Activated naive CD4-positive, alpha-beta T cell treated with anti-CD3 and anti-CD28 coated beads for 36 hours (primary cell): ENCODE results near the gene GNPTG. TPM values are rescaled to one million over a fixed set of nuclear protein-coding genes. Genes with fewer than 3 reads are reported as not detected.

Source experiments
- CTCF ChIA-PET: fragments of 350-600 bp; sonication (Branson Sonifier 250); formaldehyde crosslinking; loops from one replicate; lab custom pipeline; 2021; ENCODE audit warnings: antibody characterized with exemption; lab: Charles Lee
- DNase-seq: peaks from one replicate; pipeline ENCODE4 v3.0.0-alpha.2; 2020
- H3K27ac Mint-ChIP-seq: one replicate; pipeline ENCODE4 v1.8.0; 2021; ENCODE audit warnings: mild to moderate bottlenecking, mixed read lengths
- H3K27me3 Mint-ChIP-seq: one replicate; pipeline ENCODE4 v1.8.0; 2021; ENCODE audit warnings: low read depth, mixed read lengths
- H3K36me3 Mint-ChIP-seq: one replicate; pipeline ENCODE4 v1.8.0; 2021; ENCODE audit warnings: low read depth, mixed read lengths
- H3K4me1 Mint-ChIP-seq: one replicate; pipeline ENCODE4 v1.8.0; 2021; ENCODE audit warnings: low read depth, mixed read lengths
- H3K4me3 Mint-ChIP-seq: one replicate; pipeline ENCODE4 v1.8.0; 2021; ENCODE audit warnings: mild to moderate bottlenecking, moderate library complexity, mixed read lengths
- H3K9me3 Mint-ChIP-seq: one replicate; pipeline ENCODE4 v1.8.0; 2021; ENCODE audit warnings: mixed read lengths
- intact Hi-C: fragments of 100-400 bp; cut with micrococcal nuclease; formaldehyde crosslinking; loops from one replicate; pipeline ENCODE4 v1.15.1; 2023
- total RNA-seq, 2 experiments: library from RNA; stranded (reverse); gene quantifications; one replicate each; pipeline ENCODE4 v1.2.3, GENCODE V29; 2021

The GNPTG gene
- total RNA-seq, 2 experiments from 2014 or later = 15.9 to 17.3 TPM

- H3K4me1 Mint-ChIP-seq = no peaks in the 10 kb centered on the region
- no peaks in the 10 kb centered on the region for H3K27me3 Mint-ChIP-seq
- CTCF ChIA-PET = interaction anchor here (0.6 to 1.1 kb wide), 2 partner anchors 12 to 33 kb away, joined by 3 read pairs; no protein-coding TSS in a partner anchor
- no peaks in the 10 kb centered on the region for H3K9me3 Mint-ChIP-seq
- intact Hi-C loops = no loop called here
- no peak overlapping the region for H3K4me3 Mint-ChIP-seq
- H3K36me3 Mint-ChIP-seq = peaks cover 5% of the 10 kb centered on the region
- H3K27ac Mint-ChIP-seq = no peak overlapping the region
- DNase-seq = no peak
These were observed 20.7 kb downstream of the GNPTG start for GRCh38 chr16:1372292-1372950.

DNA sequence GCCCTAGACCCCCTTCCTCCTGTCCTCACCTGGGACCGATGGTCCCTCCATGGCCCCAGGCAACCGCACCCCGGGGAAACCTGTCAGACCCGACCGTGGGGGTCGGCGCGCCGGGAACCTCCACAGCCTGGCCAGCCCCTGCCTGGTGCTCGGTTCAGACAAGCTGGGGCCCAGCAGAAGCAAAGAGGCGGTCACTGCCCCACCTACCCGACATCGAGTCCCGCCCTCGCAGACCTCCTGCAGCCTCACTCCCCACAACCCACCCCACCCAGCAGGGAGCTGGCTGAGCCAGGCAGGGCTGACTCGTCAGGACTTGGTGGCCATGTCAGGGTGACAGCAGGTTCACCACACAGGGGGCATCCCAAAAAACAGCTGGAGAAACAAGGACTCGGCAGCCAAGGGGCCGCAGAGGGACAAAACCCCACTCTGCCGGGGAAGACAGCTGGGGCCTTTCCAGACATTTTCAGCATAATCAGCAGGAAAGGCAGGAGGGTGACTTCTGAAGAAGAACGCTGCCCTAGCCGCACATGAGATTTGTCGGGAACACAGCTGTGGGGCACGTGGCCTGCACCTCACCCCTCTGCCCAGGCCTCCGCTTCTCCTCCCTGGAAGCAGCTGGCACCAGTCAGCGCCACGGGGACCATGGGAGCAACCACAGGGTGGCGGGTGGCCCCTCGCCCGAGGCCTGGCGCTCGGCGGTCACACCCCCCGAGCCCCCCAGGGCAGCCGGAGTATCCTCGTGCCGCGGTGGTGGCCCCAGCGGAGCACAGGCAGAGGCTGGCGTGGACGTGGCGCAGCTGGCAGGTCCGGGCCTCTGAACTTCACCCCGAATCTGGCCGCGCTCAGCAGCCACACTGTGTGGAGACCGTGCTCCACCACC, 22.9 kb downstream of the GNPTG start:
- intact Hi-C loops = loop anchor here (5.0 kb wide), 1 partner anchor 38 kb away; the partner anchor contains the start of gene UNKL
- CTCF ChIA-PET = no interaction called here
- Mint-ChIP-seq H3K27me3 (no peaks in the 10 kb centered on the region), H3K4me1 (peaks cover 14% of the 10 kb centered on the region), H3K4me3 (no peak overlapping the region), H3K27ac (no peak overlapping the region), H3K36me3 (peaks cover 4% of the 10 kb centered on the region), H3K9me3 (no peaks in the 10 kb centered on the region)
- DNase-seq = no peak

GRCh38 chr16:1375298-1375640, 23.5 kb downstream of the GNPTG start:
- Mint-ChIP-seq H3K4me3 (no peak overlapping the region), H3K9me3 (no peaks in the 10 kb centered on the region), H3K36me3 (peaks cover 4% of the 10 kb centered on the region), H3K27ac (no peak overlapping the region), H3K4me1 (peaks cover 17% of the 10 kb centered on the region), H3K27me3 (no peaks in the 10 kb centered on the region)
- CTCF ChIA-PET = no interaction called here
- no peak for DNase-seq
- intact Hi-C loops = loop anchor here (5.0 kb wide), 1 partner anchor 37 kb away; the partner anchor contains the start of gene UNKL

GRCh38 chr16:1375741-1376410, 24.1 kb downstream of the GNPTG start:
- CTCF ChIA-PET = no interaction called here
- Mint-ChIP-seq H3K27ac (no peak overlapping the region), H3K4me3 (no peak overlapping the region), H3K9me3 (no peaks in the 10 kb centered on the region), H3K4me1 (peaks cover 17% of the 10 kb centered on the region), H3K27me3 (no peaks in the 10 kb centered on the region), H3K36me3 (peaks cover 4% of the 10 kb centered on the region)
- no peak for DNase-seq
- intact Hi-C loops = loop anchor here (5.0 kb wide), 1 partner anchor 36 kb away; the partner anchor contains the start of gene UNKL

DNA sequence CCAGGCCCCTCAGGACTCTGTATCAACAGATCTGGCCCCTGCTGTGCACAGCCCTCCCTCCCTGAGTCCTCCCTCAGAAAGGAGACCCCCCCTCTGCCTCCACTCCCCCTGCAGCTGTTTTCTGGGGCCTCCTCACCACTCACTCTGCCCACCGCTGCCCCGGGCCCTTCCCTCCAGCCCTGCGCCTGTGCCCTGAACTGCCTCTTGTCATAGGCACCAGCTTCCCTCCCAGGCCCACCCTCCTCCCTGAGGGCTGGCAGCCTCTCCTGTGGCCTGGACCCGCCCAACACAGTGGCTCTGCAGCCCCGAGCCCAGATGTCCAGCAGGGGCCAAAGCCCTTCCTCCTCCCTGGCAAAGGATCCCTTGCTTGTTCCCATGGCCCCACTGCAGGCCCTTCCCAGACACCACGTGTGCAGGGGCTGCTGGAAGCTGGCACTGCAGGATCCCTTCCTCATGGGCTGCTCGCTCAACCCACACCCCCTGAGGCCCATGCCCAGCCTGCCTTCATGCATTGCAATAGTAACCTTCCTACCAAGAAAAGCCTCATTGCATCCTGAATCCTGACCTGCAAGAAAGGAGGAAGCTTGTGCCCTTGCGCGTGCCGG, 25.8 kb downstream of the GNPTG start:
- Mint-ChIP-seq H3K27ac (no peak overlapping the region), H3K36me3 (peaks cover 4% of the 10 kb centered on the region), H3K9me3 (no peaks in the 10 kb centered on the region), H3K27me3 (no peaks in the 10 kb centered on the region), H3K4me3 (peak overlapping the region; percentile 83), H3K4me1 (peaks cover 17% of the 10 kb centered on the region)
- CTCF ChIA-PET = interaction anchor here (1.6 kb wide), 1 partner anchor 9 kb away, joined by 8 read pairs; no protein-coding TSS in a partner anchor
- intact Hi-C loops = loop anchor here (2.0 to 5.0 kb wide), 4 partner anchors 35 to 405 kb away; partner anchors contain the start of genes NUBP2, SPSB3, UBE2I and UNKL
- no peak for DNase-seq

DNA sequence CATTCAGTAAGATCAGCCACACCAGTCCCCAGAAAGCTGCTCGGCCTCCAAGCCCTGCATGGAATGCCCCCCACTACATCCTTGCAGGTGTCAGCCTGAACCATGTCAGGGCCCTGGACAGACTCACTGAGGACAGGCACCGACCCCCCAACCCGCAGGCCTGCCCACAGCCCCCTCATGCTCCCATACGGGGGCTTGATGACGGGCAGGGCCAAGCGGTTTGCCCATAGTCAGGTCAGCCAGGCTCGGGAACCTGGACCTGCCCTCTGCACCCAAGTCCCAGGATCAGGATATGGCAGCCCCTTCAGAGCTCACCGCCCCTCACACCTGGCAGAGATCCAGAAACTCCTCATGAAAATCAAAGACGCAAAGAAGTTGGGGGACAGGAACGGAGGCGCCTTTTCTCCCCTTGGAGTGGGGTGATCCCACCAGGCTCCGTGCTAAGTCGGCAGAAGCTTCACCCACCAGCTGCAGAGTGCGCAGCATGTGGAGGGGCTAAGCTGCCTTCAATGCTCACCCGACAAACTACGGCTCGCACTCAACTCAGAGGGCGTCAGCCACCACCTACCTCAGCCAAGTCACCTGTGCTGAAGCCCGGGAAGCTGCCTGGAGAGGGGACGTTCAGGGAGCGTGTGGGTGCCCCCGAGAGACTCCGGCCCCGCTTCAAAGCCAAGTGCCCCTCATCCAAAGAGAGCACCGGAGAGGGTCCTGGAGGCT, 26.5 kb downstream of the GNPTG start:
- Mint-ChIP-seq H3K27me3 (no peaks in the 10 kb centered on the region), H3K9me3 (no peaks in the 10 kb centered on the region), H3K36me3 (peaks cover 4% of the 10 kb centered on the region), H3K4me1 (peaks cover 17% of the 10 kb centered on the region), H3K4me3 (peak overlapping the region; percentile 83), H3K27ac (peak overlapping the region; percentile 93)
- CTCF ChIA-PET = interaction anchor here (0.7 to 1.7 kb wide), 3 partner anchors 9 to 16 kb away, joined by 3 to 8 read pairs (median 5); no protein-coding TSS in a partner anchor
- DNase-seq = no peak
- intact Hi-C loops = loop anchor here (2.0 to 5.0 kb wide), 4 partner anchors 34 to 405 kb away; partner anchors contain the start of genes NUBP2, SPSB3, UBE2I and UNKL

DNA sequence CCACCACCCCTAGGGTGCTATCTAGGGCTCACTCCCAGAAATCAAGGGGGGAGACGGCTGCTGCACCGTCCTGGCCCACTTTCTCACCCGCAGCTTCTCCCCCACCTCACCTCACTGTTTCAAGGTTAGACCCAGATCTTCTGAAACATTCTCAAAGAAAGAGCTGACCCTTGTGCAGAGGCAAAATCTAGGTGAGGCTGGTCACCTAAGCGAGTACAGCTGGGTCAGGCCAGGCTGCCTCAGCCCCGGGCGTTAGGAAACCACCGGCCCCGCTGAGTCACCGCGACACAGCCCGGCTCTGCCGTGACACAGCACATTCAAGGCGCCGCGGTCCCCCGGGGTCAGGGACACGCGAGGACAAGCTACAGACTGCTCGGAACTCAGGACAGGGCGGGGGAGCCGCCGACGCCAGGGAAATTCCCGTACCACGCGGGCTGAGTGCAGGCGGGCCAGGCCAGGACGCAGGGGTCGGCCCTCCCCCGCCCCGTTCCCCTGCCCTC, 27.1 kb downstream of the GNPTG start:
- CTCF ChIA-PET = interaction anchor here (0.7 to 2.3 kb wide), 4 partner anchors 10 to 16 kb away, joined by 3 to 8 read pairs (median 5); no protein-coding TSS in a partner anchor
- intact Hi-C loops = loop anchor here (2.0 to 5.0 kb wide), 4 partner anchors 33 to 404 kb away; partner anchors contain the start of genes NUBP2, SPSB3, UBE2I and UNKL
- H3K27me3 Mint-ChIP-seq = no peaks in the 10 kb centered on the region
- H3K27ac Mint-ChIP-seq = peak overlapping the region; percentile 93
- no peaks in the 10 kb centered on the region for H3K9me3 Mint-ChIP-seq
- H3K4me1 Mint-ChIP-seq = peaks cover 17% of the 10 kb centered on the region
- H3K36me3 Mint-ChIP-seq = peaks cover 4% of the 10 kb centered on the region
- peak; percentile 82 for DNase-seq
- peak overlapping the region; percentile 83 for H3K4me3 Mint-ChIP-seq

DNA sequence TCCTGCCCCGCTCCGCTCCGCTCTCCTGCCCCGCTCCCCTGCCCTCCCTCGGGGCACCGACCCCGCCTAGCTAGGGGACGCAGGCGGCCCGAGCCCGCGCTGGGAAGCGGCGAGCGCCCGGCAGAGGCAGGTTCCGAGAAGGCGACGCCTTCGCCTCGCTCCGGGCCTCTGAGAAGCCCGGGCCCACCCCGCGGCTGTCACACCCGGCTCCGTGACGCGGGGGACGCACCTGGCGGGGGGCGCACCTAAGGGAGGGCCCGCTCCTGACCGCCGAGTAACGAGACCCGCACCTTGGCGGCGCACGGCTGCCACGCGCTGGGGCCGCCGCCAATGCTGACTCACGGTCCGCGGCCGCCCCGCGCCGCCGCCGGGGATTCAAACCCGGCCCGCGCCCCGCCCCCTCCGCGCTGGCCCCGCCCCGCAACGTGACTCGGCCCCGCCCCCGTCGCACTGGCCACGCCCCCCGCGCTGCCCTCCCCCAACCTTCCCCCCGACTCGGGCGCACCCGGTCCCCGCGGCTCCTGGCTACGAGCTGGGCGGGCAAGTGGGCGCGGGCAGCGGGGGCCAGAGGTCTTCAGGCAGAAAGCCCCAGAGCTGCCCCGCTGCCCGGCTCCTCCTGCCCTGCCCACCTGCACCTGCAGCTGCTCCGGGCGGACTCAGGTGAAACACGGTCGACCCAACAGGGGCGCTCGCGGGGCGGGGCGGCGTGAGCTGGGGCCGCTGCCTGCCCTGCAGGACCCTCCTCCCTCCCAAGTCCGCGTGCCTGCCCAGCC, 27.8 kb downstream of the GNPTG start:
- H3K27me3 Mint-ChIP-seq = no peaks in the 10 kb centered on the region
- H3K36me3 Mint-ChIP-seq = peaks cover 4% of the 10 kb centered on the region
- peak overlapping the region; percentile 46 for H3K27ac Mint-ChIP-seq
- peak overlapping the region; percentile 83 for H3K4me3 Mint-ChIP-seq
- peaks cover 17% of the 10 kb centered on the region for H3K4me1 Mint-ChIP-seq
- CTCF ChIA-PET = interaction anchor here (0.9 to 2.3 kb wide), 4 partner anchors 10 to 17 kb away, joined by 3 to 8 read pairs (median 5); no protein-coding TSS in a partner anchor
- DNase-seq = peak; percentile 73
- intact Hi-C loops = loop anchor here (2.0 to 5.0 kb wide), 4 partner anchors 33 to 403 kb away; partner anchors contain the start of genes NUBP2, SPSB3, UBE2I and UNKL
- no peaks in the 10 kb centered on the region for H3K9me3 Mint-ChIP-seq

DNA sequence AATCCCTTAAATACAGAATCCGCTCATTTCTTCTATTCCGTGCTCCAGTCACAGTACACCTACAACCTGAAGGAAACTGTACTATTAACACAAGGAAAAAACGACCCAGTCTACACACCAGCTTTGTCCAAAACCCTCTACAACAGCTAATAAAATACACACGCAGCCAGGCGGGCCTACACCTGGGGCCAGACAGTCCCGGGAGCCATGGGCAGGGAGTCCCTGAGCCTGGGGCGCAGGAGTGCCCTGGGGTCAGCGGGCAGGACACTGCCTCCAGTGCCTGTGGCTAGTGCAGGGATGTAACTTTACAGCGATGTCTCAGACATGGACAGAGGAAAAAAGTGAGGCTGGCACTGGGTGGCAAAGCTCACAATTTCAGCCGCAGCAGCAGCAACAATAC, 28.5 kb downstream of the GNPTG start:
- DNase-seq = no peak
- H3K9me3 Mint-ChIP-seq = no peaks in the 10 kb centered on the region
- CTCF ChIA-PET = interaction anchor here (0.9 to 2.3 kb wide), 2 partner anchors 9 to 15 kb away, joined by 3 to 5 read pairs; no protein-coding TSS in a partner anchor
- intact Hi-C loops = no loop called here
- peak overlapping the region; percentile 46 for H3K27ac Mint-ChIP-seq
- H3K4me1 Mint-ChIP-seq = peaks cover 17% of the 10 kb centered on the region
- H3K27me3 Mint-ChIP-seq = no peaks in the 10 kb centered on the region
- H3K36me3 Mint-ChIP-seq = peaks cover 7% of the 10 kb centered on the region
- H3K4me3 Mint-ChIP-seq = peak overlapping the region; percentile 71

- DNase-seq = no peak
- Mint-ChIP-seq H3K4me3 (no peak overlapping the region), H3K27ac (no peak overlapping the region), H3K27me3 (no peaks in the 10 kb centered on the region), H3K9me3 (no peaks in the 10 kb centered on the region), H3K4me1 (peaks cover 17% of the 10 kb centered on the region), H3K36me3 (peaks cover 7% of the 10 kb centered on the region)
- CTCF ChIA-PET = no interaction called here
- intact Hi-C loops = no loop called here
These were observed 30.1 kb downstream of the GNPTG start for GRCh38 chr16:1381612-1382406.
